ENCODE data around the gene HTT-AS.
A peak's percentile ranks its signal among the peaks of the same experiment; 100 is the strongest.

The HTT-AS gene

DNA sequence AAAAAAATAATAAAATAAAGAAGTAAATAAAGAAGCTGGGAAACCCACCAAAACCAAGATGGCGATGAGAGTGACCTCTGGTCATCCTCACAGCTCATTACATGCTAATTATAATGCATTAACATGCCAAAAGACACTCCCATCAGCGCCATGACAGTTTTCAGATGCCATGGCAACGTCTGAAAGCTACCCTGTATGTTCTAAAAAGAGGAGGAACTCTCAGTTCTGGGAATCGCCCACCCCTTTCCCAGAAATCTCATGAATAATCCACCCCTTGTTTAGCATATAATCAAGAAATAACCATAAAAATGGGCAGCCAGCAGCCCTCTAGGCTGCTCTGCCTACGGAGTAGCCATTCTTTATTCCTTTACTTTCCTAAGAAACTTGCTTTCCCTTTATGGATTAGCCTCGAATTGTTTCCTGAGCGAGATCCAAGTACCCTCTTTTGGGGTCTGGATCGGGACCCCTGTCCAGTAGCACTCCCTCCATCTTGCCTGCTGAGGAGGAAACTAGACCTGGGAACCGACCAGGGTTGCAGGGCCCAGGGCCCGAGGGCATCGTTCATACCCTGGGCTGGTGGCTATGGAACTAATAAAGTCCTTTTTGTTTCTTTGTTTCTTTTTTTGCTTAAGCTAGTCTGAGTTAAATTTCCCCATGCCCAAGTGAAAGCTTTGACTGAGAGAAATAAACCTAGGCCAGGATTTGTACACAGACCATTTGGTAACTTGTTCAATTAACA lies 30.9 kb downstream of the HTT-AS start:
- no peak for DNase-seq (ENCODE audit: low read depth)
- no peak overlapping the region for H3K4me3 ChIP-seq (replicated peaks; ENCODE audit: low read depth, low read length)
- TF ChIP-seq, protein P1, sequence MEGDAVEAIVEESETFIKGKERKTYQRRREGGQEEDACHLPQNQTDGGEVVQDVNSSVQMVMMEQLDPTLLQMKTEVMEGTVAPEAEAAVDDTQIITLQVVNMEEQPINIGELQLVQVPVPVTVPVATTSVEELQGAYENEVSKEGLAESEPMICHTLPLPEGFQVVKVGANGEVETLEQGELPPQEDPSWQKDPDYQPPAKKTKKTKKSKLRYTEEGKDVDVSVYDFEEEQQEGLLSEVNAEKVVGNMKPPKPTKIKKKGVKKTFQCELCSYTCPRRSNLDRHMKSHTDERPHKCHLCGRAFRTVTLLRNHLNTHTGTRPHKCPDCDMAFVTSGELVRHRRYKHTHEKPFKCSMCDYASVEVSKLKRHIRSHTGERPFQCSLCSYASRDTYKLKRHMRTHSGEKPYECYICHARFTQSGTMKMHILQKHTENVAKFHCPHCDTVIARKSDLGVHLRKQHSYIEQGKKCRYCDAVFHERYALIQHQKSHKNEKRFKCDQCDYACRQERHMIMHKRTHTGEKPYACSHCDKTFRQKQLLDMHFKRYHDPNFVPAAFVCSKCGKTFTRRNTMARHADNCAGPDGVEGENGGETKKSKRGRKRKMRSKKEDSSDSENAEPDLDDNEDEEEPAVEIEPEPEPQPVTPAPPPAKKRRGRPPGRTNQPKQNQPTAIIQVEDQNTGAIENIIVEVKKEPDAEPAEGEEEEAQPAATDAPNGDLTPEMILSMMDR (IDR thresholded peaks at IDR 0.05; ENCODE audit: low read length, missing control alignments): no peak

DNA sequence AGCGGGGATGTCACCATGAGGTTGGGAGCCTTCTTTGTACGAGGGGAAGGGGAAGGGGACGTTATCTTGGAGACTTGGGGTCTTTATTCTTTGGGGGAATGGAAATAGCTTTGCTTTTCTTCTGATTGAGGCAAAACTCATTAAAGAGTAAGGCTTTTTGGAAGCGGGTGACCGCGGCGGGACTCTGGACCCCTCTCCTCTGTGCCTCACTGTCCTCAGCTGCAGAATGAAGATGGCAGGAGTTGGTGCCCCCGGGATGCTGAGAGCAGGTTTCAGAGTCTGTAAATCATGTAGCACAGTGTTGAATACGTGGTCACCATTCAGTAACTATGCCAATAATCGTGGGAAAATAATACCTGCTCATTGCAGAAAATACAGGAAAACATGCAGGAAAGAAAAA lies 32.1 kb downstream of the HTT-AS start:
- DNase-seq (ENCODE audit: low read depth): no peak
- TF ChIP-seq, protein P1 (IDR thresholded peaks at IDR 0.05; ENCODE audit: low read length, missing control alignments): no peak
- no peak overlapping the region for H3K4me3 ChIP-seq (replicated peaks; ENCODE audit: low read depth, low read length)

DNA sequence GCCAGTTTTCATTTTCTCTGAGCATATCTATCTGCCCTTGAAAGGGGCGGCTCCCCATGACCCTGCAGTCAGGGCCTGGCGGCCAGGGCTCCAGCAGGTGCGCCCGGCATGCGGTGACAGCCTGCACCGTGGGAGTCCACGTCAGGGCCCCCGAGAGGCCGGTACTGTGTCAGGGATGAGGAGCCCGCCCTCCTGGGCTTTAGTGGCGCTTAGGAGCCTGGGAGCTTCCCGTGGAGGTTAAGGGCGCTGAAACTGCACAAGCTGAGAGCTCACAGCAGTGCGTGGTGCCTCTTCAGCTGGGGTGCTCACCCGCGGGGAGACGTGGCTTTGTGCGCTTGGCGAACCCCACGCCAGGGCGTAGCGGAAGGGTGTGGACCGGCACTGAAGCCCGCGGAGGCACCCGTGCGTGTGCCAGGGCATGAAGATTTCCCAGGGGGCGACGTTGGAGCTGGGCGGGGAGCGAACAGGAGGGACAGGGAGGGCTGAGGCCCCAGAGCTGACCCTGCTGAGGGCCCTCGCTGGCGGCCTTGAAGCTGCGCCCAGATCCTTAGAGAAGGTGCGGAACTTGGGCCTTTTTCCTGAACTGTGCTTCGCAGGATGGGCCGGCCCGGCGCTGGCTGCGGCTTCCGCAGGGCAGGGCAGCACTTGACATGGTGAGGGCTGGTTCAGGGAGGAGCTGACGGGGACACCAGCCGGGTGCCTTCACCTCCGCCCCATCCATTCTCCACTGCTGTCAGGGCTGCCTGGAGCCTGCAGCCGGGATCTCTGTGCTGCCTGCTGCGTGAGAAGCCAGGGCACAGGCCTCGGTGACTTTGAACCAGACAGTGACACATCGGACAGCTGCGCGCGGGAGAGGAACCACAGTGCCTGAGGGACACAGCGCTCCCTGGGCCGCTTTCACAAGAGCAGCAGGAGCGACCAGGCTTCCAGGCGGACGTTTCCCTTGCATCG lies 32.9 kb downstream of the HTT-AS start:
- no peak for DNase-seq (ENCODE audit: low read depth)
- H3K4me3 ChIP-seq (replicated peaks; ENCODE audit: low read depth, low read length): peak overlapping the region; percentile 12
- TF ChIP-seq, protein P1 (IDR thresholded peaks at IDR 0.05; ENCODE audit: low read length, missing control alignments): no peak

DNA sequence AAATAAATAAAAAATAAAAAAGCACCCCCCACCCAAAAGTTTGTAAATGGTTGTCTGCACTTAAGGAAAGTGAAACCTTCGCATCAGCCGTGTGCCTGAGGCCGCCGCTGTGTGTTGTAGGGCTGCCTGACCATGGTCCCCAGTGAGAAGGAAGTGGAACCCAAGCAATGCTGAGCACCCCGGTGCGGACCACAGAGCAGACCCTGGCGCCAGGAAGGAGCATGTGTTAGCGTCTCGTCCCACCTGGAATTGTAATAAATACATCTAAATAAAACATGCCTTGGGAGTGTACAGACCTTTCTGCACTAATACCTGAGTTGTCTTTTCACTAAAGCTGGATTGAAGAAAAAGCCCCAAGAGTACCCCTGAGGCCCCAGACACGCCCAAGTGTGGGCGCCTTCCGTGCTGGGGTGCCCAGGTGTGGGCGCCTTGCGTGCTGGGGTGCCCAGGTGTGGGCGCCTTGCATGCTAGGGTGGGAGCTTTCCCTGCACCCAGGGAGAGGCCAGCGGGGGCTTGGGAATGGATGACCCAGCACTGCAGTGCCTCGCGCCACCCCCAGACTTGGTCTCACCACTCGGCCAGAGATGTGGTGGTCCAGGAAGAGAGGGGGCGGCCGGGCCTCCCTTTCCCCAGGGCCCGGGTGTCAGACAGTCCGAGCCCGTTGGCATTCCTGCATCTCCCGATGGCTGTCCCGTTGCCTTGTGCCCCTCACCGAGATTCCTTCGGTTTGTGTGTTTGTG lies 33.7 kb downstream of the HTT-AS start:
- H3K4me3 ChIP-seq (replicated peaks; ENCODE audit: low read depth, low read length): no peak overlapping the region
- no peak for DNase-seq (ENCODE audit: low read depth)
- TF ChIP-seq, protein P1 (IDR thresholded peaks at IDR 0.05; ENCODE audit: low read length, missing control alignments): no peak

DNA sequence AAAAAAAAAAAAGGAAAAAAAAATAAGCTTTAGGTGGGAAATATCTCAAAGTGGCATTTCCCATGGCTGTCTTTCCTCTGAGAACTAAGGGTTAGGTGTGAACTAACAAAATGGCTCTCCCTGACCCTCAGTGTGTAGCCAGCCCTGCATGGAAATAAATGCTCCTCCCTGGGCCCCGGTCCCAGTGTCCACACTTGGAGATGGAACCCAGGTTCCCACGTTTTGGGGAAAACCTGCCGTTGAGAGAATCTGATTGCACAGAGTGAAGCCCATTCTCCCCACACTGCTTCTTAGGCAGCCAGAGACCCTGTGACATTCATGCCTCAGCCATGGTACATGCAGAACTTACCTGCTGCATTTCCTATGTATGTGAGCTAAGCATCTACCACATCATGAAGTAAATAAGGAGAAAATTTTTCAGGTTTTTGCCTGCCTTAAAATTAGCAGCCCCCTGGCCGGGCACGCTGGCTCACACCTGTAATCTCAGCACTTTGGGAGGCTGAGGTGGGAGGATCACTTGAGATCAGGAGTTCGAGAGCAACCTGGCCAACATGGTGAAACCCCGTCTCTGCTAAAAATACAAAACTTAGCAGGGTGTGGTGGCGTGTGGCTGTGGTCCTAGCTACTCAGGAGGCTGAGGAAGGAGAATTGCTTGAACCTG lies 34.5 kb downstream of the HTT-AS start:
- DNase-seq (ENCODE audit: low read depth): no peak
- TF ChIP-seq, protein P1 (IDR thresholded peaks at IDR 0.05; ENCODE audit: low read length, missing control alignments): no peak
- no peak overlapping the region for H3K4me3 ChIP-seq (replicated peaks; ENCODE audit: low read depth, low read length)

DNA sequence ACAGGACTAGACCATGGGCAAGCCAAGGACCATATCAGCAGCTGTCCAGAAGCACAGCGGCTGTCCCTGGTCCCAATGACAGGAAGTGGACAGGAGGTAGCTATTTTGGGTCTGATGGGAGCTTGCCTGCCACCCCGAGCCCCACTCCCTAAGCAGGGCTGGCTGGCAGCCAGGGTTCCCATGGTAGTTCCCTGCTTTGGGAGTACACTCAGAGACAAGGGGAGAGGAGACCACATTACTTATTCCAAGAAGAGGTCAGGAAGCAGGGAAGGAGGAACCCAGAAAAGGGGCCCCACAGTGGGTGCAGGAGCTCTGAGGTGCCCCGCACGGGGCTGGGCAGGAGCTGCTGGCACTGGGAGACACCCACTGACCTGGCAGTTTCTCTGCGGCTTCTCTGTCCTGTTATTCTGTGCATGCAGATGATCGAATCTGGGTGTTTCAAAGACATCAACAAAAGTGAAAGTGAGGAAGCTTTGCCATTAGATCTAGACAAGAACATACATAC lies 36.3 kb downstream of the HTT-AS start:
- TF ChIP-seq, protein P1 (IDR thresholded peaks at IDR 0.05; ENCODE audit: low read length, missing control alignments): no peak
- peak; percentile 16 for DNase-seq (ENCODE audit: low read depth)
- peak overlapping the region; percentile 25 for H3K4me3 ChIP-seq (replicated peaks; ENCODE audit: low read depth, low read length)

Measured in fibroblast of pulmonary artery (primary cell).